Measurements from ENCODE around the gene TMEM117.
"Not testable (repeated sequence)": the region's sequence is repeated elsewhere in the genome, so short reads cannot be mapped to it uniquely, and the experiment has no call there.

The TMEM117 gene

DNA sequence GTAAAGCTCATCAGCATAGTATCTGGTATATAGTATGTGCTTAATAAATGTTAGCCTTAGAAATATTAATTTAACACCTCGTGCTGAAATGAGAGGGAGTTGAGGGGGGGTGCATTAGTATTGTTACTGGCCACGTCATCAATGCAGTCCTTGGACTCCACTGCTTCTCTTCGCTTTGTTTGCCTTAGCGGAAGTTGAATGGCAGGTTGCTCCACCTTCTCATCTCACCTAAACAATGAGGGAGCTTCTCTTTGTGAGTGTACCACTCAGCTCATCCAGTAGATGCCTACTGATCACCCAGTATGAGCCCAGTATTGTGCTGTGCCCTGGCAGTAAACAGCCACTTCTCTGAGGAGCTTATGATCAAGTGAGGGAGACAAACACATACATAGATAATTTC, 4.5 kb downstream of the TMEM117 start:
- DNase-seq (ENCODE audit: low read depth) = no peak

GRCh38 chr12:43841253-43841652, 5.4 kb downstream of the TMEM117 start:
- no peak for DNase-seq (ENCODE audit: low read depth)

- DNase-seq (ENCODE audit: low read depth) = no peak
These were observed 6.4 kb downstream of the TMEM117 start for GRCh38 chr12:43842259-43842658.

- DNase-seq (ENCODE audit: low read depth) = not testable (repeated sequence)
These were observed 11.7 kb downstream of the TMEM117 start for GRCh38 chr12:43847425-43848225.

DNA sequence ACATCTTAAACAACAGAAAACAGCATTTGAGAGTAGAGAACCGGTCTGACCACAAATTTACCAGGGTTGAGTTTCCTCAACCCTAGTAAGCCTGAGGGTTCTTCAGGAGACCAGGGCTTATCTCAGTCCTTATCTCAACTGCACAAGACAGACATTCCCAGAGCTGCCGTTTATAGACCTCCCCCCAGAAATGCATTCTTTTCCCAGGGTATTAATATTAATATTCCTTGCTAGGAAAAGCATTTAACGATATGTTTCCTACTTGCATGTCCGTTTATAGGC, 12.3 kb downstream of the TMEM117 start:
- DNase-seq (ENCODE audit: low read depth) = no peak

DNA sequence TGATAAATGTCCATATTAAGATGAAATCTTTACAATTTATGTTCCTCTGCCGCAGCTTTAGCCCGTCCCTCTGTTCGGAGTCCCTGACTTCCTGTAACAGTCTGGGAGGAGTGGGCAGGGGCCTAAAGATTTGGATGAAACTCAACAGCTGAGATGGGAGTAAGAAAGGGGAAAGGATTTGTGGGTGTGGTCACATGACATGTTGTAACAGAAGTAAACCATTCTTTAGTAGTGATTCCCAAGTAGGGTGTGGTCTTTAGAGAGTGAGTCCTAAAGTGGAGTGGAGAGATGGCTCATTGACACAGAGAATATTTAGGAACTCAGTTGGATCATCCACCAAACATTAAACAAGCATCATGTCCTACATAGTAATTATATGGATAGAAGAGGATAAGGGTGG, 12.9 kb downstream of the TMEM117 start:
- DNase-seq (ENCODE audit: low read depth) = no peak

DNA sequence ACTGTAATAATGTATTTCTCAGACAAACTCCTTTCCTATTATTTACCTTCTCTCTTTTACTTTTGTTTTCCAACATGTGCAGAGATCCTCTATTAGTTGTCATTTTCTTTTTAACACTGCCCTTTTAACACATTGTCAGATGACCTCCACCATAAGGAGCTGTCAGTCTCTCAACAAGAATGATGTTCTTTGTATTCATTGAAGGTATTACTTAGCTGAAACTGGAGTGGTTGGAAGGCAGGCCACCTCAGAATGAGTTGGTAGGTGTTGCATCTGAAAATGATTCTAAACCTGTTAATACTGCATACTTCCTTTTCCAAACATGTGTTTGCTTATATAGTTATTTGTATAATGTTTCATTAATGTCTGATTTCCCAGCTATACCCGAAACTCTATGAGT, 16.9 kb downstream of the TMEM117 start:
- DNase-seq (ENCODE audit: low read depth) = no peak

DNA sequence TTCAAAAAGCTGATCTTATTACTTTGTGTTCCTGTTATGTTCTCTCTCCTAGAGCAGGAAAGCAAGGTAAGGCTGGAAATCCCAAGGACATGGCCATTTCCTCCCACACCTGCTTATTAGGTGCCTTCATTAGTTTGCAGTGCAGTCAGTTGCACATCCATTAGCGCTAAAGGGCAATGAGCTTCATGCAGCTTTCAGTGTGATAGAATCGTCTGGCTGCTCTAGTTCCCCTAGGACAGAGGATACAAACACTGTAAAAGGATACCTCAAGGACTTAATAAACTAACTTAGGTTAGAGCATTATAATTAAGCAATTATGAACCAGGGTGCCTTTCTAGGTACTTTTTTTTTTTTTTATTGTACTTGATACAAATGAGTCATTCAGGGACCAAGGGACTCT, 21.1 kb downstream of the TMEM117 start:
- DNase-seq (ENCODE audit: low read depth) = no peak

DNA sequence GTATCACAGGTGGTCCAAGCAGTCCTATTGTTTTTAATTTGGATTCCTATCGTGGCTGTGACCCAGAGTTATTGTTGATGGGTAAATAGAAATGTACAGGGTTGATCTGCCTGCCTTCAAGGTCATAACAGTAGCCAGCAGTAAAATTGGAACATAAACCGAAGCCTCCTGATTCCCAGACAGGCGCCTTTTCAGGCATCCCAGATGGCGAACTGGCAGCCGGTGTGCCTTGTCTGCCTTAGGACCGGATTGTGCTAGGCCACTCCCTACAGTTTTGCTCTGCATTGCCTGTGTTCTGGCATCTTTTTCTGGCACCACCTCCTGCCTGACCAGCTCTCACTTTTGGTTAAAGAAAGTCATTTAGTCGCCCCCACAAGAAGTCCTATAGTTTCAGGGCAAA, 22.2 kb downstream of the TMEM117 start:
- no peak for DNase-seq (ENCODE audit: low read depth)

DNA sequence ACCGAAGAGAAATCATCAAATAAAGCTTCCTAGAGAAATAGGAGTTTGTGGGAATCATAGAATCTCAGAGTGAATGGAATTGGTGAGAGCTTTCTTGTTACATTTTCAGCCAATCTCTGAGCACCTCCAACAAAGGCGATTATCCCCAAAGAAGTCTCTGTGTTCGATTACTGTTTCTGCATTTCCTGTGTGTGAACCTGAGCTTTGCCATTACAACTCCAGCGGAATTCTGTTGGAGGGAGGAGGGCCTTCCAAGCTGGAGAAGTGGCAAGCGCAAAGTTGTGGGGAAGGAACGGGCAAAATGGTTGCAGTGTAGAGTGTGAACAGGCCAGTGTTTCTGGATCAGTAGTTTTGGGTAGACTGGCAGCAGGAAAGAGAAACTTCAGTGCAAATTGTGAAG, 23.1 kb downstream of the TMEM117 start:
- no peak for DNase-seq (ENCODE audit: low read depth)

DNA sequence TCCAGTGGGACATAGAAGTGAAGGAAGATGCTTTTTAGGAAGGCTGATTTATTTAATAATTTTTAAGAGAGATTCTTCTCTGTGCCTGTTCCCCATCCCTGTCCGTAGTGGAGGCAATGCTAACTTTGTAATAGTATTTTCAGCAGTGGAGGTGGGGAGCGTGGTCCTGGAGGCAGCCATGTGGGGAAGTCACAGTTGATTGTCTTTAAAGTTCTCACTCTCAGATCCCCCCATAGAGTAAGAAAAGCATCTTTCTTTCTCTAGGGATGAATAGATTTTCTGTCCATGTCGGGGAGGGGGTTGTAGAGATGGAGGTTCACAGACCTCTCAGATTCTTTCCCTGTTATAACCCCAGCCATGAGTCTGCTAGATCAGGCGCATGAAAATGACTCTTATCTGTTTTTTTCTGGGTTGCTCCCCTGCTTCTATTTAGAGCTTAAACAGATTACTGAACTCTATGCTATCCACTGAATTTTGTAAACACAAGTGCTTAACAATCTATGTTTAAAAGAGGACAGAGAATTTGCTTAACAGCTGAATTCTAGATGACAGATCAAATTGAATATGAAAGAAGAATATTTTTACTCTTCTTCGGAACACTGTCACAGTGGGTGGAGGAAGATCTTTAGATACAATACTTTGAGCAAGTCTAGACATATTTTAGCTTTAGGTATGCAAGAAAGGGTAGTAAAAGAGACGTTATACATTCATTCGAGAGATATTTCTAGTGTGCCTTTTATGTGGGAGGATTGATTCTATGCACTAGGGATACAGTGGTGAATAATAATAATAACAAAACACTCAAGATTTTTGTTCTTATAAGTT, 25.3 kb downstream of the TMEM117 start:
- no peak for DNase-seq (ENCODE audit: low read depth)

- no peak for DNase-seq (ENCODE audit: low read depth)
These were observed 25.9 kb downstream of the TMEM117 start for GRCh38 chr12:43861840-43862150.

- no peak for DNase-seq (ENCODE audit: low read depth)
These were observed 28.0 kb downstream of the TMEM117 start for GRCh38 chr12:43863770-43864366.

- DNase-seq (ENCODE audit: low read depth) = not testable (repeated sequence)
These were observed 28.7 kb downstream of the TMEM117 start for GRCh38 chr12:43864557-43864956.

DNA sequence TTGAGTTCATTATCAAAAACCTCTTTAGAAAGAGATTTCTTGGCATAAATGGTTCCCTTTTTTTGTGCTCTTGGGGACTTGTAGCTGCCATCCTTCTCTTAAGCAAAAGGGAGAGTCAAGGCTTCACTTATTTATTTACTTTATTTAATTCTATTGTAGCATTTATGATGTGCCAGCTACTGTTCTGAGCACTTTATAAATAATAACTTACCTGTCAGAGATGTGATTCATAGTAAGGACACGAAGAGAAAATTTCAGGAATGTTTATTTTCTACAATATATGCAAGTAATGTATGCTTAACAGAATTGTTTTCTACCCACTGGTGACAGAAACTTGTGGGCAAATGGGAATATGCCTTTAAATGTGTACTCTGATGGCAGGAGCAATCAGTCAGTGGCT, 33.3 kb downstream of the TMEM117 start:
- DNase-seq (ENCODE audit: low read depth) = no peak

DNA sequence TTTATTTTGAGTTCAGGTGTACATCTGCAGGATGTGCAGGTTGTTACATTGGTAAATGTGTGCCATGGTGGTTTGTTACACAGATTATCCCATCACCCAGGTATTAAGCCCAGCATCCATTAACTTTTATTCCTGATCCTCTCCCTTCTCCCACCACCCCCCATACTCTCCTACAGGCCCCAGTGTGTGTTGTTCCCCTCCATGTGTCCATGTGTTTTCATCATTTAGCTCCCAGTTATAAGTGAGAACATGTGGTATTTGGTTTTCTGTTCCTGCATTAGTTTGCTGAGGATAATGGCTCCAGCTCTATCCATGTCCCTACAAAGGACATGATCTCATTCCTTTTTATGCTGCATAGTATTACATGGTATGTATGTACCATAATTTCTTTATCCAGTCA, 33.9 kb downstream of the TMEM117 start:
- DNase-seq (ENCODE audit: low read depth) = not testable (repeated sequence)

DNA sequence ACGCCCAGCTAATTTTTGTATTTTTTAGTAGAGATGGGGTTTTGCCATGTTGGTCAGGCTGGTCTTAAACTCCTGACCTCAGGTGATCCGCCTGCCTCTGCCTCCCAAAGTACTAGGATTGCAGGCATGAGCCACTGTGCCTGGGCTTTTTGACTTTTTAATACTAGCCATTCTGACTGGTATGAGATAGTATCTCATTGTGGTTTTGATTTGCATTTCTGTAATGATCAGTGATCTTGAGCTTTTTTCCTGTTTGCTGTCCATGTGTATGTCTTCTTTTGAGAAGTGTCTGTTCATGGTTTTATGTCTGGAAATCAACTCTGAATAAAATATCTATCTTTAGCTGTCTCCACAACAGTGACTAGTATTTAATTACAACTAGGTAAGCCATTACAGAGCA, 35.4 kb downstream of the TMEM117 start:
- DNase-seq (ENCODE audit: low read depth) = not testable (repeated sequence)

- no peak for DNase-seq (ENCODE audit: low read depth)
These were observed 36.5 kb downstream of the TMEM117 start for GRCh38 chr12:43872396-43872795.

DNA sequence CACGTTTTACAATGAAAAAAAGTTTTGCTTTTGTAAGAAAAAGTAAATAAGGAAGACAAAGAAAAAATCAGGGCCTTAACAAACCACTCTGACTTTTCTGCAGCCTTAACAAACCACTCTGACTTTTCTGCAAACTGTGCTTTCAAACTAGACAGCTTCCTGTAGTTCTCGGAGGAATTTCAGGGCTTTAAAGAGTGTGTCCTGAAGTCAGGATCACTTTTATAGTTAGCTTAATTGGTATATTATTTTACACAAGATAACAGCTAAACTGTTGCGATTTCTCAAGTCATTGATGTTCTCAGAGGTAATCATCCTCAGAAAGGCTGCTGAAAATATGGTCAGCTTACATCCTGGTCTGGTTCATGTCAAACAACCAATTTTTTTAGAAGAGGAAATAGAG, 42.2 kb downstream of the TMEM117 start:
- DNase-seq (ENCODE audit: low read depth) = no peak

GRCh38 chr12:43880547-43880946, 44.7 kb downstream of the TMEM117 start:
- DNase-seq (ENCODE audit: low read depth) = no peak

- DNase-seq (ENCODE audit: low read depth) = peak; percentile 7
These were observed 46.8 kb downstream of the TMEM117 start for GRCh38 chr12:43882578-43883178.

DNA sequence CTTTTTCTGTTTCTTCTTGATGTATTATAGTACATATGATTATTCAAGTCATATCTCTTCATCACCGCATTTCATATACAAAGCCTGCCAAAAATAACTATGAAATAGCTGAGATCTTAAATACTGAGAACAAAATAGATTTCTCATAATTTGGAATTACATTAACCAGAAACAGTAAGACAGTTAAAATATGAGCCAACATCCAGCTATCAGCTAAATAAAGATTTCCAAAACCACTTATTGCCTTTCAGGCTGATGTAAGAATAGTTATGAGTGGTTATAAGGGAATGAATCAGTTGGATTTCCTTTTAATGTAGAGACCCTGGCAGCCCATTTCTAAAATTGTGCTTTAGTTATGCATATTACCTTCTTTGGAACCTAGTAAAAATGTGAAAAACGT, 47.4 kb downstream of the TMEM117 start:
- DNase-seq (ENCODE audit: low read depth) = no peak

DNA sequence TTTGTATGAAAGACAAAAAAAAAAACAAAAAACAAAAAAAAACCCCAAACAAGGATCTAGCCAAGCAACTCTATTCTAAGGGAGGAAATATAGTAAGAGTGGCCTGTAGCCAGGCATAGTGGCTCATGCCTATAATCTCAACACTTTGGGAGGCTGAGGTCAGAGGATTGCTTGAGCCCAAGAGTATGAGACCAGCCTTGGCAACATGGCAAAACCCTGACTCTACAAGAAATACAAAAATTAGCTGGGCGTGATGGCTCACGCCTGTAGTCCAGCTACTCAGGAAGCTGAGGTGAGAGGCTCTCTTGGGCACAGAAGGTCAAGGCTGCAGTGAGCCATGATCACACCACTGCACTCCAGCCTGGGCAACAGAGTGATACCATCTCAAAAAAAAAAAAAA, 47.9 kb downstream of the TMEM117 start:
- no peak for DNase-seq (ENCODE audit: low read depth)
